GM21423 (cell line): ENCODE measurements around the gene FAM13A.

Experiments
- ATAC-seq: cut with Tn5 transposase; IDR thresholded peaks from one replicate; pipeline ENCODE4 v1.9.1; 2021; ENCODE audit warnings: mild to moderate bottlenecking, moderate library complexity; ENCODE audit not compliant: unreplicated experiment

The FAM13A gene

DNA sequence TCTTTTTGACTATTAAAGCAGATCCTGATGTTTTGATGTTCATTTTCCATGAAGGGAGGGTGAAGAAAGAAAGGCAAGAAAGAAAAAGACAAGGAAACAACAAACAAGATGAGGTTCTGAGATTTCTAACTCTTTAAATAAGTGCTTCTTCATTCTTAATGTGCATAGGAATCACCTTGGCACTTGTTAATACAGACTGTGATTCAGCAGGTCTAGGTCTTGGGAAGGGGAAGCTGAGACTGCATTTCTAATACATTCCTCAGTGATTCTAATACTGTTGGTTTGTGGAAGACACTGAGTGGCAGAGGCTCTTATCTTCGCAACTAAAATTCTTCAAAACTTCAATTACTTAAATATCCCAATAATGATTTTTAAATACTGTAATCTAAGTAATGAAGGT is 264.2 kb downstream of the FAM13A start:
- no peak for ATAC-seq

DNA sequence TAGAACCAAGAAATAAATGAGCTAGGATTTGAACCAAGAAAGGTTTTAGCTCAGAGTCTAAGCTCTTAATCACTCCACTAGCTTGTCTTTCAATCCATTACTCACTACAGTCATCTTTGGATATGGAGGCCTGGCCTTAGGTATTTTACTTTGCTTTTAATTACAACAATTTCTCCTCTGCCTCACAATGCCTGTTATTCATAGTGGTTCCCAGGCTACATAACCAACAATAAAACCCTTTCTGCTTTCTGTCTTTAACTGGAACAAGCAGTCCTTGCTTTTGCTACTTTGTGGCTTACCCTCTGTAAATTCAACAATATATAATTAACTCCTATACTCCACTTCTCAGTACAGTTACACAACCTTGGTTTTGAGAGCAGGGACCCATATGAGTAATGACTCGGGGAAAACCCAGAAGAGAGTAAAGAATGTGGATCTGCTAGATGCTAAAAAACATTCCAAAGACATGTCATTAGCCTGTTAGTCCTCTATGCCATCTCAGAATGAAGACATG is 264.7 kb downstream of the FAM13A start:
- ATAC-seq = peak; percentile 83

DNA sequence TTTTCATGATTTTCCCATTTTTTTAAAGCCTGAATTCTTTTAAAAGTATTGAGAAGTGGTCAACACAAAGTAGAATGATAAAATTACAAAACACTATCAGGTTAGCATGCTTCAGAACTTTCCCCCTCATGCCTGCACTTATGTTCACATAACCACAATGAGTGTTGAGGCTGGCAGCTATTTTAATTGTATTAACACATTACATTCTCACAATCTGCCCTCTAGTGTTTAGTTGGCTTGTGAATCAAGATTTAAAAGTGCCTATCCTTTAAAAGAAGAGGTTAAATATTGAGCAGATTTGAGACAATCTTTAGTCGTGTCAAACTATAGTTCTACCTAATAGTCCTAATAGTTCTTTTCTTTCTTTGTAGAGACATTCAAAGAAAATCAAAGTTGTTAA is 265.7 kb downstream of the FAM13A start:
- ATAC-seq = no peak

DNA sequence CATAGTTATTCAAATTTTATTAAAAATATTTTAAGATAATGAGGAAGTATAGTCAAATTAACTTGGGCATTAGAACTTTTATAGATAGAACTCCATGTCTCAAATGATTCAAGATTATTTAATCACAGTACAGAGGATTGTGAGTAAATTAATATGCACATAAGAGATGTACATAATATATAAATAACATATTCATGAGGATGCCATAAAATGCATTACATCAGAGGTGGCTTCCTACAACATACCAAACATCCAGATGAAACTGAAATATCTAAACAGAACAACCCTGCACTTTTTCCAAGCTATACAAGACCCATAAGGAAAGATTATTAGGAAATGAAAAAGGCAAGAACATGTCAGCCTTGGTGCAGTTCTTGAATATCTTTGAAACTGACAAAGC is 268.1 kb downstream of the FAM13A start:
- no peak for ATAC-seq

DNA sequence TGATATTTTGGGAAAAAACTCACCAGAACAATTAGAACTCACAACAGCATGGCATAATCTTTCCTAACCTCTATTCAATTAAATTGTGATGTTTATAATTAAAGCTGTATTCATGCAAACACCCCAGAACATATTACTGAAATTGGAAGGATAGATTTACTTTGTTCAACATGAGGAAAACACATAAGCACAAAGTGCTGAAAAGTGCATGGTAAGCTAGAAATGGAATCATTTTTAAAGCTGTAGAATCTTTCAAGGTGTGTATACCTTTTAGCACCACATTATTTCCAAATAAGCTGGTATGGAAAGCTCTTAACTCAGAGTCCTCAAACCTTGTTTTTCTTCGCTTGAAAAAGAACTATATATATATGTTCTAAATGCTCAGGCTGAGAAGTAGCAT is 268.6 kb downstream of the FAM13A start:
- no peak for ATAC-seq

DNA sequence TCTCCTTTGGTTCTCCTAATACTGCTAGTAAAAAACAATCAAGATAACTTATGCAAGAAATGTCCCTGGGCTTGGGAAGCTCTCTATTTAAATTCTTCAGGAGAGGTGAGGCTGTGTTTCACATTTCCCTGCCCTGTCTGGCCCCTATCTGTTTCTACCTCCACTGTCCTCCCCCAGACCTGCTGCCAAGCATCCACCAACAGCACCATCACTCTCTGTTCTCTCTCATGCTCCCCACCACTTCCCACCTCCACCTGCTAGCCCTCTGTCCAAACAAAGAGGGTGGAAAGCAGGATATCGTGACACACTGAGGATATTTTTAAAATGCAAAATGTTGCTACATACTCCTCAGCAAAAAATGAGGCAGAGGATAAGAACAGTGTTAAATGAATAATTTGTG is 271.0 kb downstream of the FAM13A start:
- ATAC-seq = no peak

DNA sequence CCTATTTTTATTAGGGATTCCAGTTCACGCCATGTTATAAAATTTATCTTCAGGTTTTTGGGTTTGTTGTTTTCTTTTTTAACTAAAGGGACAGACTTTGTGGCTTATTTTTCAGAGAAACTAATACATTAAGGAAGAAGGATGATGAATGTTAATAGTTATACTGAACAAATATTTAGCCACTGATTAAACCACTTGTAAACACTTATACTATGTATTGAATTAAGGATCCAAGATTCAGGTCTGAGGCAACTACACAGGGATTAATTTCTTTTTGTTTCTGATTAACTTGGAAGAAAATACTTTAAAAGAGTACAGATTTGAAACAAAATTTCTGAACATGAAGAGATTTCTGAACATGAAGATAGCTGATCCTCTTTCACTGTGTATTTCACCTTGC is 276.6 kb downstream of the FAM13A start:
- ATAC-seq = no peak

DNA sequence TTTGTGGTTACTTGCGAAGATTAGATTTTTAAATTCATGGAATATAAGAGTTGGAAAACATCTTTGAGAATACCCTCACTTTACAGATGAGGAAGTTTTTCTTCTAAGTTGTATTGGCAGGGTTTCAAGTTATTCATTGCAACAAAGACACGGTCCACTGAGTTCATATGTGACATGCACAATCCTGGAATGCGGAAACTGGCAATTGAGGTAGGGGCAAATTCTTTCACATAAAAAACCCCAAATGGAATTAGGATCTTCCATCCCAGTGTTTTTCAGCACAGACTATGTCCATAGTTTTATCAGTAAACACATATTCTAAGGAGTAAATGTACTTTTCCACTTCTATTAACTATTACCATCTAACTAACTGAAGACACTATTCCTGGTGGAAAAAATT is 277.6 kb downstream of the FAM13A start:
- no peak for ATAC-seq

DNA sequence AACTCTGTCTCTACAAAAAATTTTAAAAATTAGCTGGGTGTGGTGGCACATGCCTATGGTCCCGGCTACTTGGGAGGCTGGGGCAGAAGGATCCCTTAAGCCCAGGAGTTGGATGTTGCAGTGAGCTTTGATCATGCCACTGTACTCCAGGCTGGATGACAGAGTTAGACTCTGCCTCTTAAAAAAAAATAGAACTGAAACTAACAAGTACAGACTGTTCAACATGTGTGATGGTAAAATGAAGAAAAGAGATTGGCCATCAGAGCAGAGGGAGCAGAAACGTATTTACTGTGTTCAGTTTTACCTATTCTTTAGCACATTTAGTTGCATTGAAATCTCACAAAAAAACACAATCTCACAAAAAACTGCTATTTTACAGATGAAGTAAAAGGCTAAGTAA is 281.5 kb downstream of the FAM13A start:
- ATAC-seq = no peak

DNA sequence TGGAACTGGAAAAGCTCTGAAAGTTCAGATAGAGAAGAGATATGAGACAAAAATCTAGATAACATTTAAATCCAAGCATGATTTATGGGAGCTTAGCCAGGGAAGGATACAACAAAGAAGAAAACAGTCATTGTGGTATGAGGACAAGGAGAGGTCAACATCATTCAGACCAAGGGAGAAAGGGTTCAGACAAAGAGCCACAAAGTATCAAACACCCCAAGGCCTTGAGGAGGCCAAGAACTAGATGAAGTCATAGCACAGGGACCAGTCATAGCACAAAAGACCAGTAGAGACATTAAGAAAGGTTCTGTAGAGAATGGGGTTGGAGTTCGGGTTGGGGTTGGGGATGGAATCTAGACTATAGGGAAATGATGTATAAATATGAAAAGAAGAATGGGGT is 282.0 kb downstream of the FAM13A start:
- ATAC-seq = no peak

DNA sequence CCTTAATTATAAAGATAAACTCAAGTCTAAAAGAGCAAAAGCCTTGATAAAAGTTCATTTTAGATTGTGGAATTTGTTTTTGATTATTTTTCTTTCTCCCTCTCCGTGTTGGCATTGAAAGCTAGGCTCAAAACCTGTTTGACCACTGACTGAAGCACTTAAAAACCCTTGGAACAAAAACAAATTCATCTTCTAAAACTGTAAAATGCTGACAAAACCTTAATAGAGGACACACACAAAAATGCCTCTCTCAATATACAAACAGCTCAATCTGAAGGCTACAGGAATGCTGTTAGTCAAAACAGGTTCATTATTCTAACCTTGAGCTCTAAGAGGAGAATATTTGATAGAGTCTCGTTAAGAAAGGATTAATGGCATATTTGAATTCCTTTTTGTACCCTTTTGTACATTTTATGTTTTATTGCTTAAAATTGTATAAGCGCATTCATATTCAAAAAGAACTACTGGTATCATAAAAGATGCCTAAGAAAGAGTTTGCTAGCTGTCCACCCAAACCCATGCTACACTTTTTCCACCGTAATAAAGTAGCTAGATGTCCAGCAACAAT is 285.0 kb downstream of the FAM13A start:
- no peak for ATAC-seq

DNA sequence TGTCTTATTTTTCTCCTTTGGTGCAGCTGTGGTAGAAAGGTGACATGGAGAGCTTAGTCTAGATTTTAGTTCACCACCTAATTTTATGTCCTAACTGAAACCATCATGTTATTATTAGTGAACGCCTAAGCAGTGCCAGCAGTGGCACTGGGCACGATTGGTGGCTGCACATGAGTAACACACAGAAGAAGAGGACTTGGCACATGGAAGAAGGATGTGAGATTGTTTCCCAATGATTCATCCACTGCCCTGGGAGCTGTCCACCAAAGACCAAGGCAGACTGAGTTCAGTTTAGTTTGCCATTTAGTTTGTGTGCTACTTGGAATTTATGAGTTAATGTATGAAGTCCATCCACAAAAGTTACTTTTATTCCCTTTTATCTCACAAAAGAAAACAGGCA is 291.3 kb downstream of the FAM13A start:
- ATAC-seq = no peak

DNA sequence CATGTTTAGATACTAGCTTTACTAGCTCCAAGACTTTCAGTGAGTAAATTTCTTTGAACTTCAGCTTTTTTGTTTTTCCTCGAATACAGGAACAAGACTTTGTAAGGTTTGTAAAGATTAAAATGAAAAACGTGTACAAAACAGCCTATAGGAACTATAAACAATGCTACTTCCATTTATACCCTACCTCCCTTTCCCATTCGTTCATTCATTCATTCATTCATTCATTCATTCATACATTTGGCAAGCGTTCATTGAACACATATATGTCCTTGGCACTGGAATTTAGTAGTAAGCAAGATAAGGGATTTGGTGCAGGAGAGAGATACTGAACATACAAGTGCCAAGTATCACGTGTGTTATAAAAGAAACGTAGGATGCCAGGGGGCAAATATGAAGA is 293.9 kb downstream of the FAM13A start:
- no peak for ATAC-seq

DNA sequence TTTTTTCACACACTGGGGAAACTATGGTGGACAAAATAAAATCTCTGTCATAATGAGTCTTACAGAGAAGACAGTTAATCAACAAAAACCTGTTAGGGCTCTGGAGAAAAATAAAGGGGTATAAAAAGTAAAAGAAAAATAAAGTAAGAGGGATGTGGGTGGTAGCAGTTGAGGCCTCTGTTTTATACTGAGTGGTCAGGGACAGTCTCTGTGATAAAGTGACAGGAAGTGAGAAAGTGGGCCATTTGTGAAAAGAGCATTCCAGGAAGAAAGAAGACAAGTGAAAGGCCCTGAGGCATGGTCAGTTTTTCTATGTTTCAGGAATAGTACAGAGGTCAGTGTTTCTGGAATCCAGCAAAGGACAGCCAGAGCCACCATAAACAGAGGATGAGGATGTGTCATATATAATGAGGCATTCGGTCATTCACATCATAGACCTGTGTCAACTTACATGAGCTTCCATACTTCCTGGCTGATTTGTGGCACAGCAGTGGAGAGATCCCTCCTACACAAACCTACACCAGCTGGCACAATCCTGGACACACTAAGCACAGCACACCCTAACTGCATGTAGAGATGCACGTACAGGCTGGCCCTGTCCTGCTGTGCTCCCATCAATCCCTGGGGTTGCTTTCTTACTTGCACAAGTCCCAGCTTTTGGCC is 295.0 kb downstream of the FAM13A start:
- no peak for ATAC-seq

DNA sequence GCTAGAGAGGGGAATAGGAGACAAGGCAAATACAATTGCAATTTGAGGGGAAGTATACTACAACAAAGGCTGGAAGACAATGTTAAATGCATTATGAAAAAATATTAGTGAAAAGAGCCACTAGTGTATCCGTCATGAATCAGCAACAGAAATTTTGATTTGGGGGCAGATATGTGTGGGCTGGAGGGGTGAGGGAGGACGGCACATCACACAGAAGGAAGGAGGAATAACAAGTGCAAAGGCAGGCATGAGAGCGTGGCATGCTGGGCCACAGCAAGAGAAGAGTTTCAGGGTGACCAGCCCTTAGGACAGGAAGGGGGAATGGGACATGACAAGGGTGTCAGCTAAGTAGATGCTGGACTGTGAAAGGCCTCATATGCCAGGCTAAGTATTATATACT is 295.6 kb downstream of the FAM13A start:
- no peak for ATAC-seq

DNA sequence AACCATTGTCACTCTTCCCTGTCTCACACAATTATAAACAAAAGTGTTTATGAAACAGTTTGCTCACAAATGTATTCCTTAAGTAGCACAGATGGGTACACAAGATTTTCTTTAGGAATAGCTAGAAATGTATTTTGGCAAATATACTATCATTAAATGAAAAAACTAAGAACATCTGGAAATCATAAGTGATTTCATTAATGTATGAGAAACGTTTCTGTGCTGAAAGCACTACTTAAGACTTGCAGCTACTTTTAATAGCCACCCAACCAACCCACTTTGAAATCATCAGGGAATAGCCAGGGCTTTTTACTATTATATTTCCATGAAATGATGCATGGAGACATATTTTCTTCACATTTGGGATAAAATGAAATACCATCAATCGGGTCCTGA is 297.1 kb downstream of the FAM13A start:
- no peak for ATAC-seq

DNA sequence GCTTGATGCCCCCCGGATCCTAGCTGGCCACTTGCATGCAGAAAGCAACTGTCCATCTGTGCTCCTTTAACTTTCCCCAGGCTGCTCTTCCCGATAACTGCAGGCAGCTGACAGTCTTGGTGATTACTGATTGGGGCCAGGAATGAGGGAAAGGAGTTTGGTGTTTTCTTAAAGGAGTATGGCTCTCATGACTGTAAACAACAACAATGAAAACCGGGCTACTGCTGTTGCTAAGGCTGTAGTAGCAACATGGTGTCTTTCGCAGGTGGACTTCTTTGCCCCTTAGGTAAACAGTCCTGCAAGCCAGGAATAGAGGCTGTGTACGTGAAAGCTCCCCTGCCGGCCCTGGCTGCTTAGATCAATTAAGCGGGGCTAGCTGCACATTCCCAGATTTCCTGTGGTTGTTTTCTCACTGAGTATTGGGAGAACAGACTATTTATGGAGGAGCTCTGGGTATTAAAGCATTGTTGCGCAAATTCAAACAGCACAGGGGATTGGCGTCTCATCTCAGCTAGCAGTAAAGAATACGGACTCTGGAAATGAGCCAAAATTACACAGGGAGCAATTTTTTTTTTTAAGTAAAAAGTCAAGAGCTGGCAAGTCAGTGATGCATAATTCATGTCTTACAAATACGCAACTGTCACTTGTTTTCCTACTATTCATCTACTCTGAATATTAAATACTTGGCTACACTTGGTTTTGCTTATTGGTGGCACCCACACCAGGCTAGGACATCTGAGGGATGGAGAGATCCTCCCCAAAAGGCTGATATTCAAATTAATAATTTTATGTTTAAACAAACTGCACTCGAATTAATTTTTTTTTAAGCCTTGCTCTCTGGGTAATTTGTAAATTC is 297.7 kb downstream of the FAM13A start:
- no peak for ATAC-seq

DNA sequence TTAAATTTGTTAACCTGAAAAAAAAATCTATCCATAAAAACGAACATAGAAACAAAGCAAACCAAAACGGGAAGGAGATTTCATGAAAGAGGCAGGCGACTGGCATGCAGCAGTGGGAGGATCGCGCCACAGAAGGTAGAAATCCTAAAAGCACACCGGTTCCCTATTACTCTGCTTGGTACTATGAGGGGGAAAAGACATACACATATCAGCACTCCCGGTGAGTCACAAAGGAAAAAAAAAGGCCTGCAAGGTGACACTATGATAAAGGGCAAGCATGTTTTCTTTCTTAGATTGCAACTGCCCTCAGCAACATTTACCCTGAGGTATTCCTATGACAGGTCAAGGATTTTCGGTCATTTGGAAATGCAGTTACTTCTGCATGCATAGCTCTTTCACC is 298.7 kb downstream of the FAM13A start:
- no peak for ATAC-seq

DNA sequence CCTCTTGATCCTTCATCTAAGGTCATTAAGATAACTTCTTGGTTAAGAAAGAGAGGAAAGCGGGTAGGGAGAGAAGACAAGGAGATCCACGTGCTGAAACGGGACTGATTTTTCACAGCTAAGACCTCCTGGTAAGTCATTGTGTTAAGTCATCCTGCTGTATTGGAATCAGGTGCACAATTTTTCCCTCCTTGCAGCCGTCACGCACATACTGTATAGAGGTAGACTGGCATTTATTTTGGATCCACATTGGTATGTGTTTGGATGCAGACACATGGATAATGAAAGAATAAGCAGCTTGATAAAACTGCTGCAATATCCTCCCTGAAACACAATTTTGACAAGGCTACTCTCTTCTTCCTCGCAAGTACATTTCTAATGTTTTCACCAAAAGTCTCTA is 299.2 kb downstream of the FAM13A start:
- ATAC-seq = no peak

DNA sequence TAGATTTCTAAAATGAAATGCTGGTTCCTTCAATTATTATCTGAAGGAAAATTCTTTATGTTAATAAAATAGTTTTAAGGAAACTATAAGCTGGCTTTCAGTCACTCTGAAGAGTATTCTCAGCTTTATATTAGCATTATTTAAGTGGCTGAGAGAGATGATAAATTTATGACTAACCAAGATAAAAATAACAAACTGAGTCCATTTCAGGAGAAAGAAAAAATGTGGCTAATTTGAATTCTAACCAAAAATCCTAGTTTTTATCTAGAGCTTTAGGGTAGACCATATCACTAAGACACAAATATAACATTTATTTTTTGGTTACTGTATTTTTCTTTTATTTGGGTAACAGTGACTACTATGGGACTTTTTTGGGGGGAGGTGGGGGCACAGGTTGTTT is 299.9 kb downstream of the FAM13A start:
- no peak for ATAC-seq

DNA sequence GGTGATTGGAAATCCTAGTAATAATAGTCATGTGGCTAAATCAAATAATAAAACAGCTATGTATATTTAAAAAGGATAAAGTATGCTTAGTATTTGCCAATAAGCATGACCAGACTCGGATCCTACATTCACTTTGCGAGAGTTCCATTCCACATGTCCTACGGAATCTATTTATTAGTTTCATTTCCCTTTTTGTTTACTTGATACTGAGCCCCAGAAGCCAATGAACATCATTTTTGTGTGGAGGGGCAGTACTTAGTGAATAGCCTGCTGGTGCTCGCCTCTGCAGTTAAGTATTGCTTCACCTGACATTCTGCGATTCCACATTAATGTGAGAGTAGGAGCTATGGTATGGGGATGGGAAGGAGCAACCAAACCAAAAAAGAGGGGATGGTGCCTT is 300.8 kb downstream of the FAM13A start:
- no peak for ATAC-seq

DNA sequence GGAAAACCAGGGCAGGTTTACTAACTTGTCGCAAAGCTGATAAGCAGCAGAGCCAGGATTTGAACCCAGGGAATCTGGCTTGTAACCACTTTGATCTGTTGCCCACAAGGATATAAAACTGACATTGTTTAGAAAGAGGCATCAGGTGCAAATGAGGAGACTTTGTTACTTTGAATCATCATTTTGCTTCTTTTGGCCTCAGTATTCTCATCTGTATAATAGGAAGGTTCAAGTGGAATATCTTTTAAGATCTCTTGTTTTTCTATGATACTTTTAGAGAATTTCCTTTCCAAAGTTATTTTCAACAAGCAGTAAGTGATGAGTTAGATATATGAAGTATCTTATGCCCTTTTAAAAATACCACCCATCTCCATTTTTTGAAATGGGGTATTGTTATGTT is 301.5 kb downstream of the FAM13A start:
- ATAC-seq = no peak
